ENCODE measurements around the gene GZMH. TPM values are rescaled to one million over a fixed set of nuclear protein-coding genes. Genes with fewer than 3 reads are reported as not detected.

Gene GZMH
- total and polyA plus RNA-seq, 2 donors (not counting 3 experiments of a cell fraction or from before 2014, with no cell fraction given): not detected

- no peak for TF ChIP-seq JUN (IDR thresholded peaks at IDR 0.05; ENCODE audit: borderline replicate concordance, insufficient read depth, insufficient read length, low read depth)
- TF ChIP-seq EZH2 (IDR thresholded peaks at IDR 0.05; ENCODE audit: borderline replicate concordance, low read depth, low read length, severe bottlenecking): no peak
- TF ChIP-seq FOS (IDR thresholded peaks at IDR 0.05; ENCODE audit: borderline replicate concordance, insufficient read depth, low read length): no peak
- no peak for TF ChIP-seq POLR2A (IDR thresholded peaks at IDR 0.05; ENCODE audit: low read depth, low read length)
- no peak for TF ChIP-seq MYC (IDR thresholded peaks at IDR 0.05; ENCODE audit: low read depth, low read length)
- TF ChIP-seq CTCF (IDR thresholded peaks at IDR 0.05; ENCODE audit: extremely low read depth in 1 of 2, insufficient read depth in 1 of 2, low read depth in 1 of 2, low read length in 2 of 2): no peak
- no peaks in the 10 kb centered on the region for H3K36me3 ChIP-seq (ENCODE audit: control insufficient read depth in 2 of 2, extremely low read depth in 1 of 2, insufficient read depth in 2 of 2, low read length in 2 of 2)
- peaks cover 0 to 2% of the 10 kb centered on the region in 2 experiments for H3K27me3 ChIP-seq (ENCODE audit: control insufficient read depth in 2 of 2, insufficient read depth in 2 of 2, low read length in 2 of 2)
- no TSS peak for BruUV-seq (replicated peaks)
- H3K27ac ChIP-seq (ENCODE audit: insufficient read depth, low read depth, low read length): no peak overlapping the region
- DNase-seq (ENCODE audit: low read depth, low spot score): no peak
- intact Hi-C loops (cut with micrococcal nuclease): no loop called here
- CTCF ChIA-PET: no interaction called here
- no peak overlapping the region for H3K4me2 ChIP-seq (ENCODE audit: insufficient read depth, low read length)
- H3K9me3 ChIP-seq (replicated peaks; ENCODE audit: control insufficient read depth, insufficient read depth, low read length): no peaks in the 10 kb centered on the region
- no peak for FAIRE-seq
- H2AFZ ChIP-seq (ENCODE audit: low read depth, low read length): no peak overlapping the region
- no peak overlapping the region for H3K9ac ChIP-seq (replicated peaks; ENCODE audit: extremely low read depth, insufficient read depth, low read length)
- no peaks in the 10 kb centered on the region for H3K4me1 ChIP-seq (ENCODE audit: control insufficient read depth, extremely low read depth, insufficient read depth, low read length)
- H3K4me3 ChIP-seq (replicated peaks in 1 of 3; ENCODE audit: insufficient read depth in 1 of 3, low read depth in 1 of 3, low read length in 3 of 3): no peak overlapping the region
- dilution Hi-C loops (cut with MboI; ENCODE audit: extremely low pct_ligation_motif_present, low sequenced_read_pairs): no loop called here
- H3K79me2 ChIP-seq (ENCODE audit: control insufficient read depth, insufficient read depth, low read length): no peaks in the 10 kb centered on the region
- POLR2A ChIA-PET: no interaction called here
- no peaks in the 10 kb centered on the region for H4K20me1 ChIP-seq (replicated peaks; ENCODE audit: control insufficient read depth, extremely low read depth, insufficient read depth, low read length)
- H3K9me1 ChIP-seq (replicated peaks; ENCODE audit: control insufficient read depth, extremely low read depth, insufficient read depth, low read length): no peaks in the 10 kb centered on the region
Measured at GRCh38 chr14:24578558-24578957, 30.9 kb downstream of the GZMH start.

DNA sequence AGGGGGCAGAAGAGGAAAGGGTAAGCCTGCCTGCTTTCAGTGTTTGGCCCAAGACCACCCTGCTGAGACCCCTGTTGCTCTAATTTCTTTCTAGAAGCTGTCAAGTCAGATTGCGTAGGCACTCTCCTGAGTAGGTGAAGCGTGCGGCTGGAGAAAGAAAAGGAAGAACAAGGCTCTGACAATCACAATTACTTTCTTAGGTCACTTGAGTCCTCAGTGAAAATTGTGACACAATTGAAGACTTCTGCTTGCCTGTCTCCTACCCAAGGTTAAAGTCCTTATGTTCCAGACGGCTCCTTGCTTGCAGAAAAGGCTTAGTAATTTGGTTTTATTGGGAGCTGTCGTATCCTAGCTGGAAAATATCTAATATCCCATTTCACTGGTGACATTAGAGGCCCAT lies 32.7 kb downstream of the GZMH start:
- Histone ChIP-seq H3K27me3 (ENCODE audit: control insufficient read depth in 2 of 2, insufficient read depth in 2 of 2, low read length in 2 of 2) (peaks cover 0 to 2% of the 10 kb centered on the region in 2 experiments), H3K27ac (ENCODE audit: insufficient read depth, low read depth, low read length) (no peak overlapping the region), H3K36me3 (ENCODE audit: control insufficient read depth in 2 of 2, extremely low read depth in 1 of 2, insufficient read depth in 2 of 2, low read length in 2 of 2) (no peaks in the 10 kb centered on the region), H3K9ac (replicated peaks; ENCODE audit: extremely low read depth, insufficient read depth, low read length) (no peak overlapping the region), H3K79me2 (ENCODE audit: control insufficient read depth, insufficient read depth, low read length) (no peaks in the 10 kb centered on the region), H3K9me1 (replicated peaks; ENCODE audit: control insufficient read depth, extremely low read depth, insufficient read depth, low read length) (no peaks in the 10 kb centered on the region), H3K4me3 (replicated peaks in 1 of 3; ENCODE audit: insufficient read depth in 1 of 3, low read depth in 1 of 3, low read length in 3 of 3) (no peak overlapping the region), H4K20me1 (replicated peaks; ENCODE audit: control insufficient read depth, extremely low read depth, insufficient read depth, low read length) (no peaks in the 10 kb centered on the region), H3K9me3 (replicated peaks; ENCODE audit: control insufficient read depth, insufficient read depth, low read length) (no peaks in the 10 kb centered on the region), H2AFZ (ENCODE audit: low read depth, low read length) (no peak overlapping the region), H3K4me2 (ENCODE audit: insufficient read depth, low read length) (no peak overlapping the region), H3K4me1 (ENCODE audit: control insufficient read depth, extremely low read depth, insufficient read depth, low read length) (no peaks in the 10 kb centered on the region)
- intact Hi-C loops (cut with micrococcal nuclease) (no loop called here), dilution Hi-C loops (cut with MboI; ENCODE audit: extremely low pct_ligation_motif_present, low sequenced_read_pairs) (no loop called here)
- no TSS peak for BruUV-seq (replicated peaks)
- CTCF ChIA-PET: no interaction called here
- no peak for DNase-seq (ENCODE audit: low read depth, low spot score)
- no peak for TF ChIP-seq MYC (IDR thresholded peaks at IDR 0.05; ENCODE audit: low read depth, low read length)
- no peak for TF ChIP-seq MAX (IDR thresholded peaks at IDR 0.05; ENCODE audit: insufficient read depth, insufficient read length)
- TF ChIP-seq EZH2 (IDR thresholded peaks at IDR 0.05; ENCODE audit: borderline replicate concordance, low read depth, low read length, severe bottlenecking): no peak
- no peak for TF ChIP-seq JUN (IDR thresholded peaks at IDR 0.05; ENCODE audit: borderline replicate concordance, insufficient read depth, insufficient read length, low read depth)
- TF ChIP-seq POLR2AphosphoS5 (IDR thresholded peaks at IDR 0.05; ENCODE audit: insufficient read depth, low read depth, low read length): no peak
- no peak for TF ChIP-seq GATA2 (IDR thresholded peaks at IDR 0.05; ENCODE audit: insufficient read depth, insufficient read length, low read depth, low read length)
- TF ChIP-seq FOS (IDR thresholded peaks at IDR 0.05; ENCODE audit: borderline replicate concordance, insufficient read depth, low read length): no peak
- TF ChIP-seq POLR2A (IDR thresholded peaks at IDR 0.05; ENCODE audit: low read depth, low read length): no peak
- TF ChIP-seq CTCF (IDR thresholded peaks at IDR 0.05; ENCODE audit: extremely low read depth in 1 of 2, insufficient read depth in 1 of 2, low read depth in 1 of 2, low read length in 2 of 2): no peak
- POLR2A ChIA-PET: no interaction called here
- no peak for FAIRE-seq
